Stomach smooth muscle (tissue), 2 donors: Measurements from ENCODE around the gene JSRP1.

Experiments used
- H3K27ac ChIP-seq: one replicate; pipeline ENCODE4 v1.7.0; 2013; ENCODE audit warnings: mild to moderate bottlenecking, low read length, inconsistent platforms
- H3K27me3 ChIP-seq, 2 donors: one replicate each; pipeline ENCODE4 v1.7.0; 2013; ENCODE audit warnings: low read length in 2 of 2; ENCODE audit not compliant: insufficient read depth in 2 of 2, control insufficient read depth in 1 of 2
- H3K36me3 ChIP-seq, 2 donors: one replicate each; pipeline ENCODE4 v1.7.0; 2013; ENCODE audit warnings: low read length in 2 of 2; ENCODE audit not compliant: control insufficient read depth in 2 of 2, insufficient read depth in 2 of 2
- H3K4me1 ChIP-seq: one replicate; pipeline ENCODE4 v1.7.0; 2013; ENCODE audit warnings: low read length; ENCODE audit not compliant: control insufficient read depth, insufficient read depth
- H3K4me3 ChIP-seq, 2 donors: one replicate each; pipeline ENCODE4 v1.7.0; 2013; ENCODE audit warnings: low read length in 2 of 2
- H3K9ac ChIP-seq, 2 donors: one replicate each; pipeline ENCODE4 v1.7.0; 2013; ENCODE audit warnings: low read length in 2 of 2, mild to moderate bottlenecking in 1 of 2
- H3K9me3 ChIP-seq, 2 donors: one replicate each; pipeline ENCODE4 v1.7.0; 2013; ENCODE audit warnings: low read length in 2 of 2; ENCODE audit not compliant: control insufficient read depth in 2 of 2
- donor health status: healthy.
- donor health status: Pancreatic carcinoma.

Gene JSRP1

GRCh38 chr19:2249010-2249866, 7.0 kb downstream of the JSRP1 start, which contains the start of gene AMH:
TSS of gene AMH (plus strand) at chr19:2249323. CDS start at chr19:2249333, 10 bp downstream.
- Histone ChIP-seq H3K4me1 (peaks cover 35% of the 10 kb centered on the region), H3K9me3 (no peaks in the 10 kb centered on the region), H3K9ac (no peak within 1 kb of the TSS), H3K36me3 (peaks cover 27 to 33% of the 10 kb centered on the region in 2 donors), H3K4me3 (no peak within 1 kb of the TSS), H3K27ac (no peak within 1 kb of the TSS), H3K27me3 (peaks cover 31 to 45% of the 10 kb centered on the region in 2 donors)

- H3K9ac ChIP-seq: no peak overlapping the region
- no peak overlapping the region for H3K4me3 ChIP-seq
- peaks cover 24 to 40% of the 10 kb centered on the region in 2 donors for H3K27me3 ChIP-seq
- no peak overlapping the region for H3K27ac ChIP-seq
- H3K4me1 ChIP-seq: peaks cover 29% of the 10 kb centered on the region
- peaks cover 35 to 42% of the 10 kb centered on the region in 2 donors for H3K36me3 ChIP-seq
- no peaks in the 10 kb centered on the region for H3K9me3 ChIP-seq
Observed at GRCh38 chr19:2248136-2249009, 7.8 kb downstream of the JSRP1 start.

- Histone ChIP-seq H3K9me3 (no peaks in the 10 kb centered on the region), H3K27me3 (peaks cover 16 to 32% of the 10 kb centered on the region in 2 donors), H3K36me3 (peaks cover 39 to 45% of the 10 kb centered on the region in 2 donors), H3K4me3 (no peak overlapping the region), H3K4me1 (peaks cover 21% of the 10 kb centered on the region), H3K9ac (no peak overlapping the region), H3K27ac (no peak overlapping the region)
Observed at GRCh38 chr19:2247433-2248101, 8.7 kb downstream of the JSRP1 start.

- Histone ChIP-seq H3K4me3 (no peak overlapping the region), H3K27me3 (peaks cover 10 to 25% of the 10 kb centered on the region in 2 donors), H3K4me1 (peaks cover 15% of the 10 kb centered on the region), H3K27ac (no peak overlapping the region), H3K36me3 (peaks cover 41 to 45% of the 10 kb centered on the region in 2 donors), H3K9ac (no peak overlapping the region), H3K9me3 (no peaks in the 10 kb centered on the region)
Observed at GRCh38 chr19:2246801-2247361, 9.3 kb downstream of the JSRP1 start.

GRCh38 chr19:2246014-2246620, 10.1 kb downstream of the JSRP1 start:
- Histone ChIP-seq H3K4me3 (no peak overlapping the region), H3K9ac (no peak overlapping the region), H3K4me1 (peaks cover 11% of the 10 kb centered on the region), H3K27ac (no peak overlapping the region), H3K9me3 (no peaks in the 10 kb centered on the region), H3K27me3 (peaks cover 7 to 17% of the 10 kb centered on the region in 2 donors), H3K36me3 (peaks cover 41 to 45% of the 10 kb centered on the region in 2 donors)

- Histone ChIP-seq H3K4me3 (no peak overlapping the region), H3K9ac (no peak overlapping the region), H3K36me3 (peaks cover 41 to 45% of the 10 kb centered on the region in 2 donors), H3K4me1 (peaks cover 15% of the 10 kb centered on the region), H3K9me3 (no peaks in the 10 kb centered on the region), H3K27me3 (peaks cover 5 to 9% of the 10 kb centered on the region in 2 donors), H3K27ac (no peak overlapping the region)
Observed at GRCh38 chr19:2245273-2245672, 10.9 kb downstream of the JSRP1 start.

GRCh38 chr19:2244486-2244885, 11.7 kb downstream of the JSRP1 start:
- no peak overlapping the region for H3K4me3 ChIP-seq
- H3K9me3 ChIP-seq: no peaks in the 10 kb centered on the region
- peaks cover 19% of the 10 kb centered on the region for H3K4me1 ChIP-seq
- peaks cover 41 to 45% of the 10 kb centered on the region in 2 donors for H3K36me3 ChIP-seq
- no peak overlapping the region for H3K27ac ChIP-seq
- no peak overlapping the region for H3K9ac ChIP-seq
- peaks cover 0 to 3% of the 10 kb centered on the region in 2 donors for H3K27me3 ChIP-seq

- peaks cover 41 to 45% of the 10 kb centered on the region in 2 donors for H3K36me3 ChIP-seq
- no peak overlapping the region for H3K27ac ChIP-seq
- no peak overlapping the region for H3K9ac ChIP-seq
- peaks cover 20% of the 10 kb centered on the region for H3K4me1 ChIP-seq
- no peak overlapping the region for H3K4me3 ChIP-seq
- no peaks in the 10 kb centered on the region for H3K9me3 ChIP-seq
- H3K27me3 ChIP-seq: no peaks in the 10 kb centered on the region
Observed at GRCh38 chr19:2244125-2244411, 12.1 kb downstream of the JSRP1 start.

- Histone ChIP-seq H3K4me3 (no peak overlapping the region), H3K27ac (no peak overlapping the region), H3K36me3 (peaks cover 41 to 45% of the 10 kb centered on the region in 2 donors), H3K9me3 (no peaks in the 10 kb centered on the region), H3K27me3 (no peaks in the 10 kb centered on the region), H3K9ac (no peak overlapping the region), H3K4me1 (peaks cover 26% of the 10 kb centered on the region)
Observed at GRCh38 chr19:2243274-2244124, 12.7 kb downstream of the JSRP1 start.
